OCI-LY7 (cell line): Measurements from ENCODE around the gene DESI1. TPM values are rescaled to one million over a fixed set of nuclear protein-coding genes. Genes with fewer than 3 reads are reported as not detected.

ENCODE experiments used
- BruUV-seq: library from RNA; stranded (reverse); fragments of 400-500 nt; replicated peaks from 2 replicates; lab custom pipeline; 2021; lab: Mats Ljungman, UMichigan
- CTCF ChIA-PET: fragments of 300-600 bp; sonication (Branson Sonifier 250); formaldehyde crosslinking; loops from one replicate; lab custom pipeline; 2022; ENCODE audit warnings: antibody characterized with exemption; ENCODE audit not compliant: unreplicated experiment; lab: Charles Lee
- POLR2A ChIA-PET: fragments of 300-600 bp; sonication (Branson Sonifier 250); formaldehyde crosslinking; loops from one replicate; lab custom pipeline; 2022; ENCODE audit warnings: antibody characterized with exemption; lab: Charles Lee
- DNase-seq: peaks from one replicate; pipeline ENCODE4 v3.0.0-alpha.2; 2015; ENCODE audit warnings: low spot score
- H2AFZ ChIP-seq: fragments of 200-600 bp; sonication (generic), shearing (Covaris generic); 2 replicates; pipeline ENCODE4 v1.6.1; 2014; ENCODE audit warnings: mild to moderate bottlenecking, antibody characterized with exemption, low read length, moderate library complexity
- H3K27ac ChIP-seq: fragments of 200-600 bp; sonication (generic); 2 replicates; pipeline ENCODE4 v1.5.1; 2014; ENCODE audit warnings: mixed run types, low read depth, mild to moderate bottlenecking, moderate library complexity, low read length, inconsistent platforms; ENCODE audit not compliant: poor library complexity, severe bottlenecking
- H3K36me3 ChIP-seq: fragments of 200-600 bp; sonication (generic); 2 replicates; pipeline ENCODE4 v1.6.1; 2014; ENCODE audit warnings: mild to moderate bottlenecking, antibody characterized with exemption, low read length, moderate library complexity, mixed read lengths; ENCODE audit not compliant: insufficient read depth
- H3K4me1 ChIP-seq: fragments of 200-600 bp; sonication (generic); 2 replicates; pipeline ENCODE4 v1.5.1; 2014; ENCODE audit warnings: mild to moderate bottlenecking, low read length; ENCODE audit not compliant: insufficient read depth, poor library complexity, severe bottlenecking
- H3K4me2 ChIP-seq: fragments of 200-600 bp; sonication (generic); 2 replicates; pipeline ENCODE4 v1.6.1; 2014; ENCODE audit warnings: mild to moderate bottlenecking, low read length
- H3K4me3 ChIP-seq: fragments of 200-600 bp; sonication (generic); 2 replicates; pipeline ENCODE4 v1.5.1; 2014; ENCODE audit warnings: mild to moderate bottlenecking, low read depth, low read length; ENCODE audit not compliant: poor library complexity, severe bottlenecking
- H3K79me2 ChIP-seq: fragments of 200-600 bp; sonication (generic); 2 replicates; pipeline ENCODE4 v1.6.1; 2016; ENCODE audit warnings: low read depth, mild to moderate bottlenecking, low read length, moderate library complexity, mixed read lengths; ENCODE audit not compliant: insufficient read depth
- H3K9me2 ChIP-seq: fragments of 200-600 bp; sonication (generic); 2 replicates; pipeline ENCODE4 v1.6.1; 2016; ENCODE audit warnings: mild to moderate bottlenecking, low read length, mixed read lengths; ENCODE audit not compliant: insufficient read depth
- H3K9me3 ChIP-seq: fragments of 200-600 bp; sonication (generic); 2 replicates; pipeline ENCODE4 v1.6.1; 2014; ENCODE audit warnings: mild to moderate bottlenecking, mixed run types, low read length, mixed read lengths
- H4K20me1 ChIP-seq: fragments of 200-600 bp; sonication (generic); 2 replicates; pipeline ENCODE4 v1.6.1; 2014; ENCODE audit warnings: mild to moderate bottlenecking, antibody characterized with exemption, low read length, moderate library complexity, mixed read lengths; ENCODE audit not compliant: insufficient read depth
- CTCF ChIP-seq: fragments of 200-600 bp; sonication (generic); conservative IDR thresholded peaks from 2 replicates; pipeline ENCODE4 v1.5.1; 2014; ENCODE audit warnings: mild to moderate bottlenecking, antibody characterized with exemption, low read length, moderate library complexity, mixed read lengths
- EZH2phosphoT487 ChIP-seq: fragments of 200-600 bp; sonication (generic); IDR thresholded peaks from 2 replicates; pipeline ENCODE4 v1.6.1; 2018; ENCODE audit warnings: low read depth, borderline replicate concordance, mild to moderate bottlenecking, mixed run types, antibody characterized with exemption, low read length, moderate library complexity, mixed read lengths
- intact Hi-C: fragments of 100-400 bp; cut with micrococcal nuclease; formaldehyde crosslinking; loops from one replicate; pipeline ENCODE4 v1.10.0; 2022; ENCODE audit not compliant: unreplicated experiment
- small RNA-seq: library from RNA; depleted of rRNA; stranded (forward); fragments of <200 nt; gene quantifications from one replicate; pipeline ENCODE3, GENCODE V24; 2014
- total RNA-seq, 2 experiments: library from RNA; depleted of rRNA in 1 of 2; stranded (reverse); fragments of >200 nt in 1 of 2; shearing (Covaris generic) in 1 of 2; gene quantifications; 2 replicates each; pipeline ENCODE4 v1.2.3, GENCODE V29; 2014 to 2022

The DESI1 gene
- total RNA-seq, 2 experiments from 2014 or later = 39.0 to 65.0 TPM

- Histone ChIP-seq H4K20me1 (no peaks in the 10 kb centered on the region), H3K4me2 (no peak overlapping the region), H3K79me2 (peaks cover 3% of the 10 kb centered on the region; the same call in 1 of the 2 replicates), H3K9me2 (no peaks in the 10 kb centered on the region), H2AFZ (no peak overlapping the region), H3K4me1 (peaks cover 10% of the 10 kb centered on the region), H3K36me3 (no peaks in the 10 kb centered on the region), H3K4me3 (no peak overlapping the region), H3K27ac (no peak overlapping the region), H3K9me3 (no peaks in the 10 kb centered on the region)
- intact Hi-C loops = no loop called here
- no peak for DNase-seq
- POLR2A ChIA-PET = no interaction called here
- no TSS peak for BruUV-seq
- CTCF ChIA-PET = no interaction called here
- no peak for TF ChIP-seq EZH2phosphoT487
- no peak for TF ChIP-seq CTCF
These were observed 72.0 kb downstream of the DESI1 start for GRCh38 chr22:41548830-41549211.

Small RNA genes lying within 50 kb of the gene (small RNA-seq; reads per million reads assigned to genes)
- gene RF00019 = not detected

Other genes with a start within 250 kb of the DESI1 start
- 4.3 and 6.8 TPM in 2 replicates for gene TEF, start 239.1 kb downstream of the DESI1 start, total RNA-seq (2014; rRNA removed; shearing (Covaris generic))
- 6.1 and 7.0 TPM in 2 replicates for gene TEF, start 239.1 kb downstream of the DESI1 start, total RNA-seq (2022)
- gene TOB2, start 174.2 kb downstream of the DESI1 start, total RNA-seq (2014; rRNA removed; shearing (Covaris generic)) = 13.5 and 13.9 TPM in 2 replicates
- gene TOB2, start 174.2 kb downstream of the DESI1 start, total RNA-seq (2022) = 19.9 and 27.0 TPM in 2 replicates
- 87.9 and 98.8 TPM in 2 replicates for gene PHF5A, start 152.4 kb downstream of the DESI1 start, total RNA-seq (2014; rRNA removed; shearing (Covaris generic))
- gene PHF5A, start 152.4 kb downstream of the DESI1 start, total RNA-seq (2022) = 60.9 and 62.1 TPM in 2 replicates
- 61.5 and 69.0 TPM in 2 replicates for gene ACO2, start 151.9 kb downstream of the DESI1 start, total RNA-seq (2014; rRNA removed; shearing (Covaris generic))
- gene ACO2, start 151.9 kb downstream of the DESI1 start, total RNA-seq (2022) = 102 and 107 TPM in 2 replicates
- 26.6 and 28.5 TPM in 2 replicates for gene POLR3H, start 76.6 kb downstream of the DESI1 start, total RNA-seq (2014; rRNA removed; shearing (Covaris generic))
- 41.0 and 48.3 TPM in 2 replicates for gene POLR3H, start 76.6 kb downstream of the DESI1 start, total RNA-seq (2022)
- not detected in 2 replicates for gene CSDC2, start 60.0 kb downstream of the DESI1 start, total RNA-seq (2014; rRNA removed; shearing (Covaris generic))
- not detected in 2 replicates for gene CSDC2, start 60.0 kb downstream of the DESI1 start, total RNA-seq (2022)
- 17.0 and 17.5 TPM in 2 replicates for gene PMM1, start 31.2 kb downstream of the DESI1 start, total RNA-seq (2014; rRNA removed; shearing (Covaris generic))
- 40.5 and 45.7 TPM in 2 replicates for gene PMM1, start 31.2 kb downstream of the DESI1 start, total RNA-seq (2022)
- gene XRCC6, start 252 bp upstream of the DESI1 start, total RNA-seq (2014; rRNA removed; shearing (Covaris generic)) = 378 and 419 TPM in 2 replicates
- gene XRCC6, start 252 bp upstream of the DESI1 start, total RNA-seq (2022) = 374 and 426 TPM in 2 replicates
- gene SNU13, start 67.8 kb upstream of the DESI1 start, total RNA-seq (2014; rRNA removed; shearing (Covaris generic)) = 155 and 199 TPM in 2 replicates
- 246 and 253 TPM in 2 replicates for gene SNU13, start 67.8 kb upstream of the DESI1 start, total RNA-seq (2022)
- 2.3 and 2.5 TPM in 2 replicates for gene MEI1, start 78.5 kb upstream of the DESI1 start, total RNA-seq (2014; rRNA removed; shearing (Covaris generic))
- 11.5 and 14.6 TPM in 2 replicates for gene MEI1, start 78.5 kb upstream of the DESI1 start, total RNA-seq (2022)
- gene CCDC134, start 179.6 kb upstream of the DESI1 start, total RNA-seq (2014; rRNA removed; shearing (Covaris generic)) = 21.7 and 23.8 TPM in 2 replicates
- gene CCDC134, start 179.6 kb upstream of the DESI1 start, total RNA-seq (2022) = 17.3 and 17.4 TPM in 2 replicates
- gene SREBF2, start 212.1 kb upstream of the DESI1 start, total RNA-seq (2014; rRNA removed; shearing (Covaris generic)) = 132 and 167 TPM in 2 replicates
- gene SREBF2, start 212.1 kb upstream of the DESI1 start, total RNA-seq (2022) = 312 and 330 TPM in 2 replicates